Endothelial cell of umbilical vein (primary cell): Measurements from ENCODE around the gene CD93. TPM values are rescaled to one million over a fixed set of nuclear protein-coding genes. Genes with fewer than 3 reads are reported as not detected.

ENCODE experiments used
- BruUV-seq: library from RNA; stranded (reverse); fragments of 400-500 nt; replicated peaks from 2 replicates; lab custom pipeline; 2021; lab: Mats Ljungman, UMichigan
- CTCF ChIA-PET: fragments of 300-600, 350-600 bp; sonication (Branson Sonifier 250); formaldehyde crosslinking; loops from one replicate; lab custom pipeline; 2021; ENCODE audit warnings: antibody characterized with exemption, inconsistent platforms; lab: Charles Lee
- POLR2A ChIA-PET: fragments of 300-600, 350-600 bp; sonication (Branson Sonifier 250); formaldehyde crosslinking; loops from one replicate; lab custom pipeline; 2021; ENCODE audit warnings: antibody characterized with exemption, inconsistent platforms; lab: Charles Lee
- DNase-seq: peaks from one replicate; pipeline ENCODE4 v3.0.0-alpha.2; 2011; ENCODE audit warnings: low read depth, low spot score
- FAIRE-seq: peaks from 2 replicates; lab custom pipeline; 2011; peaks lifted over from hg19 to GRCh38; lab: Jason Lieb, UNC
- H2AFZ ChIP-seq: 2 replicates; pipeline ENCODE4 v1.6.0; 2012; ENCODE audit warnings: low read depth, low read length, control low read depth, inconsistent platforms
- H3K27ac ChIP-seq: 2 replicates; pipeline ENCODE4 v1.5.1; 2011; ENCODE audit warnings: low read depth, mild to moderate bottlenecking, control low read depth, low read length, moderate library complexity; ENCODE audit not compliant: insufficient read depth
- H3K27me3 ChIP-seq, 2 experiments: 2 replicates each; pipeline versions ENCODE4 v1.6.0 to v1.6.1; 2011; ENCODE audit warnings: low read length in 2 of 2, mixed read lengths in 1 of 2; ENCODE audit not compliant: control insufficient read depth in 2 of 2, insufficient read depth in 2 of 2
- H3K36me3 ChIP-seq, 2 experiments: 2 replicates in 1 of 2; 3 replicates in 1 of 2; pipeline ENCODE4 v1.5.1; 2011; ENCODE audit warnings: low read length in 2 of 2, mild to moderate bottlenecking in 1 of 2, moderate library complexity in 1 of 2; ENCODE audit not compliant: control insufficient read depth in 2 of 2, insufficient read depth in 2 of 2; ENCODE audit errors: extremely low read depth in 1 of 2
- H3K4me1 ChIP-seq: 3 replicates; pipeline ENCODE4 v1.5.1; 2011; ENCODE audit warnings: mild to moderate bottlenecking, low read length; ENCODE audit not compliant: control insufficient read depth, insufficient read depth; ENCODE audit errors: extremely low read depth
- H3K4me2 ChIP-seq: 2 replicates; pipeline ENCODE4 v1.6.1; 2011; ENCODE audit warnings: low read length, control low read depth, mixed read lengths; ENCODE audit not compliant: insufficient read depth
- H3K4me3 ChIP-seq, 3 experiments: fragments of 200-600 bp in 1 of 3; sonication (generic), shearing (Covaris generic) in 1 of 3; replicated peaks in 1 of 3; 2 replicates each; pipeline ENCODE4 v1.5.1; 2011 to 2016; ENCODE audit warnings: control low read depth in 3 of 3, low read length in 3 of 3, mild to moderate bottlenecking in 2 of 3, inconsistent platforms in 1 of 3, low read depth in 1 of 3, moderate library complexity in 1 of 3; ENCODE audit not compliant: insufficient read depth in 1 of 3
- H3K79me2 ChIP-seq: 2 replicates; pipeline ENCODE4 v1.6.0; 2012; ENCODE audit warnings: low read length, inconsistent platforms; ENCODE audit not compliant: control insufficient read depth, insufficient read depth
- H3K9ac ChIP-seq: replicated peaks from 2 replicates; pipeline ENCODE3; 2011; ENCODE audit warnings: low read length, control low read depth; ENCODE audit not compliant: insufficient read depth; ENCODE audit errors: extremely low read depth
- H3K9me1 ChIP-seq: replicated peaks from 3 replicates; pipeline ENCODE4 v1.6.0; 2011; ENCODE audit warnings: mild to moderate bottlenecking, low read length; ENCODE audit not compliant: control insufficient read depth, insufficient read depth; ENCODE audit errors: extremely low read depth
- H3K9me3 ChIP-seq: replicated peaks from 2 replicates; pipeline ENCODE4 v1.5.1; 2012; ENCODE audit warnings: low read length, inconsistent platforms; ENCODE audit not compliant: control insufficient read depth, insufficient read depth
- H4K20me1 ChIP-seq: replicated peaks from 2 replicates; pipeline ENCODE3; 2011; ENCODE audit warnings: mild to moderate bottlenecking, low read length; ENCODE audit not compliant: control insufficient read depth, insufficient read depth; ENCODE audit errors: extremely low read depth
- CTCF ChIP-seq, 2 donors: IDR thresholded peaks; 1 replicate in 1 of 2; 2 replicates in 1 of 2; pipeline ENCODE4 v1.5.1; 2011; ENCODE audit warnings: low read length in 2 of 2, mild to moderate bottlenecking in 2 of 2, moderate library complexity in 2 of 2, control low read depth in 1 of 2, inconsistent platforms in 1 of 2, low read depth in 1 of 2; ENCODE audit not compliant: insufficient read depth in 1 of 2; ENCODE audit errors: extremely low read depth in 1 of 2
- EZH2 ChIP-seq: IDR thresholded peaks from 2 replicates; pipeline ENCODE4 v1.6.1; 2012; ENCODE audit warnings: borderline replicate concordance, low read depth, mild to moderate bottlenecking, moderate library complexity, low read length, inconsistent platforms; ENCODE audit not compliant: severe bottlenecking
- FOS ChIP-seq: IDR thresholded peaks from 2 replicates; pipeline ENCODE4 v1.6.1; 2011; ENCODE audit warnings: mild to moderate bottlenecking, low read length, moderate library complexity, borderline replicate concordance; ENCODE audit not compliant: insufficient read depth
- GATA2 ChIP-seq: IDR thresholded peaks from 2 replicates; pipeline ENCODE4 v1.7.0; 2011; ENCODE audit warnings: low read depth, mild to moderate bottlenecking, moderate library complexity, mixed read lengths, low read length; ENCODE audit not compliant: insufficient read length, insufficient read depth
- JUN ChIP-seq: IDR thresholded peaks from 2 replicates; pipeline ENCODE4 v1.6.1; 2011; ENCODE audit warnings: borderline replicate concordance, low read depth; ENCODE audit not compliant: insufficient read length, insufficient read depth
- MAX ChIP-seq: IDR thresholded peaks from 2 replicates; pipeline ENCODE4 v1.6.1; 2011; ENCODE audit not compliant: insufficient read depth, insufficient read length
- MYC ChIP-seq: IDR thresholded peaks from one replicate; pipeline ENCODE4 v1.6.1; 2011; ENCODE audit warnings: mild to moderate bottlenecking, low read depth, low read length
- POLR2A ChIP-seq: IDR thresholded peaks from 2 replicates; pipeline ENCODE4 v1.6.1; 2012; ENCODE audit warnings: low read depth, mild to moderate bottlenecking, control low read depth, low read length
- POLR2AphosphoS5 ChIP-seq: IDR thresholded peaks from 2 replicates; pipeline ENCODE4 v1.6.1; 2012; ENCODE audit warnings: low read depth, mild to moderate bottlenecking, control low read depth, low read length, moderate library complexity; ENCODE audit not compliant: insufficient read depth
- dilution Hi-C: fragments of 300-500 bp; cut with MboI; formaldehyde crosslinking; loops from one replicate; pipeline ENCODE4 v1.15.0; 2019; ENCODE audit warnings: low sequenced_read_pairs; ENCODE audit not compliant: extremely low pct_ligation_motif_present
- intact Hi-C: fragments of 100-400 bp; cut with micrococcal nuclease; formaldehyde crosslinking; loops from one replicate; pipeline ENCODE4 v1.10.0; 2022
- polyA plus RNA-seq, 4 experiments: library from polyadenylated mRNA; depleted of rRNA in 3 of 4; stranded (reverse) in 3 of 4; unstranded in 1 of 4; fragments of >200 nt; gene quantifications; 2 replicates each; pipeline versions ENCODE4 v1.2.1 to v1.2.3, GENCODE V29; 2011 to 2012; ENCODE audit warnings: missing spikeins in 1 of 4
- total RNA-seq: library from RNA; stranded (reverse); gene quantifications from 2 replicates; pipeline ENCODE4 v1.2.3, GENCODE V29; 2021

The CD93 gene
- total and polyA plus RNA-seq, 2 donors (not counting 3 experiments of a cell fraction or from before 2014, with no cell fraction given): 180 to 413 TPM

- H3K9me3 ChIP-seq: no peaks in the 10 kb centered on the region
- H3K27me3 ChIP-seq: no peaks in the 10 kb centered on the region
- BruUV-seq: no TSS peak
- no peaks in the 10 kb centered on the region for H3K79me2 ChIP-seq
- DNase-seq (peak; percentile 53), FAIRE-seq (peak; percentile 77)
- no peak overlapping the region for H3K9ac ChIP-seq
- no peak overlapping the region for H3K27ac ChIP-seq
- intact Hi-C loops: no loop called here
- TF ChIP-seq POLR2AphosphoS5 (no peak), MAX (no peak), GATA2 (no peak), EZH2 (no peak), POLR2A (no peak)
- POLR2A ChIA-PET: no interaction called here
- H3K9me1 ChIP-seq: no peaks in the 10 kb centered on the region
- dilution Hi-C loops: no loop called here
- no peaks in the 10 kb centered on the region for H3K36me3 ChIP-seq
- H3K4me1 ChIP-seq: peaks cover 29% of the 10 kb centered on the region
- no peak overlapping the region for H3K4me3 ChIP-seq
- no peak overlapping the region for H2AFZ ChIP-seq
- no peaks in the 10 kb centered on the region for H4K20me1 ChIP-seq
- CTCF ChIA-PET: interaction anchor here (0.7 to 3.5 kb wide), 13 partner anchors 8 to 368 kb away, joined by 3 to 51 read pairs (median 5); no protein-coding TSS in a partner anchor
- no peak overlapping the region for H3K4me2 ChIP-seq
Observed at GRCh38 chr20:23059846-23060245, 26.3 kb downstream of the CD93 start.

- Histone ChIP-seq H3K4me1 (peaks cover 28% of the 10 kb centered on the region), H3K9me1 (no peaks in the 10 kb centered on the region), H2AFZ (no peak overlapping the region), H3K9me3 (no peaks in the 10 kb centered on the region), H3K4me3 (no peak overlapping the region), H4K20me1 (no peaks in the 10 kb centered on the region), H3K4me2 (no peak overlapping the region), H3K27me3 (no peaks in the 10 kb centered on the region), H3K9ac (no peak overlapping the region), H3K27ac (no peak overlapping the region), H3K79me2 (no peaks in the 10 kb centered on the region), H3K36me3 (no peaks in the 10 kb centered on the region)
- ChIA-PET POLR2A (no interaction called here), CTCF (interaction anchor here (0.7 to 3.5 kb wide), 6 partner anchors 8 to 187 kb away, joined by 3 to 51 read pairs (median 4); no protein-coding TSS in a partner anchor)
- intact Hi-C loops: no loop called here
- no peak for DNase-seq
- FAIRE-seq: no peak
- dilution Hi-C loops: no loop called here
- no TSS peak for BruUV-seq
- TF ChIP-seq CTCF (IDR thresholded peaks at IDR 0.05; ENCODE audit: extremely low read depth in 1 of 2, insufficient read depth in 1 of 2, low read depth in 1 of 2, low read length in 2 of 2) (no peak), MAX (no peak), JUN (no peak), GATA2 (no peak), FOS (no peak), POLR2A (no peak), EZH2 (no peak), MYC (no peak), POLR2AphosphoS5 (no peak)
Observed at GRCh38 chr20:23059001-23059400, 27.1 kb downstream of the CD93 start.
